T-helper 2 cell treated with Interferon-gamma antibody and Interleukin-4, amounts not matched to agents 100 ng/mL and 5 ng/mL, for 36 hours (primary cell): ENCODE data around the gene UBXN6. TPM values are rescaled to one million over a fixed set of nuclear protein-coding genes. Genes with fewer than 3 reads are reported as not detected.

ENCODE experiments used
- intact Hi-C: fragments of 100-400 bp; cut with micrococcal nuclease; formaldehyde crosslinking; loops from one replicate; pipeline ENCODE4 v1.15.1; 2023
- total RNA-seq: library from RNA; stranded (reverse); gene quantifications from 2 replicates; pipeline ENCODE4 v1.2.3, GENCODE V29; 2022

The UBXN6 gene
- 40.8 and 41.4 TPM in 2 replicates for total RNA-seq

- intact Hi-C loops: loop anchor here (1.0 to 5.0 kb wide), 3 partner anchors 13 to 471 kb away; partner anchors contain the start of genes CHAF1A and EEF2
These were observed at the start of gene UBXN6 for GRCh38 chr19:4457654-4458395. UBXN6 (minus strand) TSS chr19:4457794; CDS start chr19:4457697, 97 bp downstream.

GRCh38 chr19:4507150-4507452 lies 49.5 kb upstream of the UBXN6 start:
- intact Hi-C loops: no loop called here

GRCh38 chr19:4506449-4507149 lies 49.0 kb upstream of the UBXN6 start:
- intact Hi-C loops: no loop called here

- intact Hi-C loops: no loop called here
These were observed 48.2 kb upstream of the UBXN6 start for GRCh38 chr19:4505570-4506448.

- intact Hi-C loops: no loop called here
These were observed 47.4 kb upstream of the UBXN6 start for GRCh38 chr19:4504891-4505569.

- intact Hi-C loops: no loop called here
These were observed 46.7 kb upstream of the UBXN6 start for GRCh38 chr19:4504297-4504701.

GRCh38 chr19:4503825-4504170 lies 46.2 kb upstream of the UBXN6 start:
- intact Hi-C loops: no loop called here

- intact Hi-C loops: no loop called here
These were observed 45.7 kb upstream of the UBXN6 start for GRCh38 chr19:4503132-4503824.

GRCh38 chr19:4502282-4503131 lies 44.9 kb upstream of the UBXN6 start:
- intact Hi-C loops: no loop called here

GRCh38 chr19:4501691-4502090 lies 44.1 kb upstream of the UBXN6 start:
- intact Hi-C loops: no loop called here

GRCh38 chr19:4500841-4501591 lies 43.4 kb upstream of the UBXN6 start:
- intact Hi-C loops: no loop called here

GRCh38 chr19:4499855-4500254 lies 42.3 kb upstream of the UBXN6 start:
- intact Hi-C loops: no loop called here

- intact Hi-C loops: no loop called here
These were observed 41.7 kb upstream of the UBXN6 start for GRCh38 chr19:4499318-4499717.

- intact Hi-C loops: no loop called here
These were observed 41.1 kb upstream of the UBXN6 start for GRCh38 chr19:4498694-4499093.

- intact Hi-C loops: no loop called here
These were observed 40.3 kb upstream of the UBXN6 start for GRCh38 chr19:4497770-4498389.

- intact Hi-C loops: no loop called here
These were observed 38.7 kb upstream of the UBXN6 start for GRCh38 chr19:4496304-4496703.

GRCh38 chr19:4495471-4495870 lies 37.9 kb upstream of the UBXN6 start:
- intact Hi-C loops: no loop called here

- intact Hi-C loops: no loop called here
These were observed 37.1 kb upstream of the UBXN6 start for GRCh38 chr19:4494691-4495064.
